Neuronal stem cell (in vitro differentiated cells): ENCODE measurements around the gene MARCHF6.

Source experiments
- DNase-seq: peaks from one replicate; pipeline ENCODE4 v3.0.0-alpha.2; 2013; ENCODE audit warnings: low spot score
- H2AFZ ChIP-seq: one replicate; pipeline ENCODE4 v1.6.1; 2013; ENCODE audit warnings: mild to moderate bottlenecking, low read length, inconsistent platforms
- H2AK5ac ChIP-seq: 2 replicates; pipeline ENCODE4 v1.6.1; 2013; ENCODE audit warnings: low read depth, mild to moderate bottlenecking, inconsistent platforms, low read length, moderate library complexity, mixed read lengths
- H2BK120ac ChIP-seq: 2 replicates; pipeline ENCODE4 v1.6.1; 2013; ENCODE audit warnings: low read depth, mild to moderate bottlenecking, inconsistent platforms, low read length, moderate library complexity, mixed read lengths
- H2BK12ac ChIP-seq: one replicate; pipeline ENCODE4 v1.6.1; 2013; ENCODE audit warnings: low read length, inconsistent platforms
- H2BK15ac ChIP-seq: 2 replicates; pipeline ENCODE4 v1.6.1; 2013; ENCODE audit warnings: mild to moderate bottlenecking, low read length, inconsistent platforms, mixed read lengths
- H2BK5ac ChIP-seq: one replicate; pipeline ENCODE4 v1.6.1; 2013; ENCODE audit warnings: inconsistent platforms, mild to moderate bottlenecking, low read length, moderate library complexity
- H3K14ac ChIP-seq: one replicate; pipeline ENCODE4 v1.6.1; 2013; ENCODE audit warnings: low read length, inconsistent platforms
- H3K18ac ChIP-seq: 2 replicates; pipeline ENCODE4 v1.6.1; 2013; ENCODE audit warnings: low read length, inconsistent platforms
- H3K23ac ChIP-seq: 2 replicates; pipeline ENCODE4 v1.6.1; 2013; ENCODE audit warnings: low read depth, mild to moderate bottlenecking, mixed read lengths, low read length, inconsistent platforms; ENCODE audit not compliant: poor library complexity
- H3K27ac ChIP-seq: replicated peaks from 3 replicates; pipeline ENCODE4 v1.5.1; 2013; ENCODE audit warnings: low read length, inconsistent platforms
- H3K27me3 ChIP-seq, 3 experiments: 2 replicates each; pipeline ENCODE4 v1.6.1; 2013; ENCODE audit warnings: low read length in 3 of 3, mild to moderate bottlenecking in 2 of 3, inconsistent platforms in 1 of 3, low read depth in 1 of 3, mixed read lengths in 1 of 3, moderate library complexity in 1 of 3; ENCODE audit not compliant: control insufficient read depth in 3 of 3, insufficient read depth in 3 of 3
- H3K36me3 ChIP-seq, 2 donors: replicated peaks in 1 of 2; 2 replicates each; pipeline ENCODE4 v1.6.1; 2013; ENCODE audit warnings: low read length in 2 of 2; ENCODE audit not compliant: control insufficient read depth in 2 of 2, insufficient read depth in 2 of 2
- H3K4ac ChIP-seq: 2 replicates; pipeline ENCODE4 v1.6.1; 2013; ENCODE audit warnings: inconsistent platforms, mild to moderate bottlenecking, low read length, moderate library complexity
- H3K4me1 ChIP-seq, 2 donors: 1 replicate in 1 of 2; 2 replicates in 1 of 2; pipeline ENCODE4 v1.6.1; 2013; ENCODE audit warnings: low read length in 2 of 2, low read depth in 1 of 2; ENCODE audit not compliant: control insufficient read depth in 2 of 2, insufficient read depth in 1 of 2
- H3K4me2 ChIP-seq: one replicate; pipeline ENCODE4 v1.6.1; 2013; ENCODE audit warnings: mild to moderate bottlenecking, low read length, inconsistent platforms; ENCODE audit not compliant: insufficient read depth, poor library complexity, severe bottlenecking
- H3K4me3 ChIP-seq, 2 donors: 2 replicates each; pipeline ENCODE4 v1.5.1; 2013; ENCODE audit warnings: low read length in 2 of 2, mild to moderate bottlenecking in 2 of 2, inconsistent platforms in 1 of 2, moderate library complexity in 1 of 2
- H3K79me1 ChIP-seq: one replicate; pipeline ENCODE4 v1.6.1; 2013; ENCODE audit warnings: low read depth, mild to moderate bottlenecking, inconsistent platforms, low read length, moderate library complexity
- H3K9ac ChIP-seq: one replicate; pipeline ENCODE4 v1.6.1; 2013; ENCODE audit warnings: mild to moderate bottlenecking, low read depth, low read length, inconsistent platforms; ENCODE audit not compliant: poor library complexity
- H3K9me3 ChIP-seq, 2 donors: replicated peaks in 1 of 2; 2 replicates each; pipeline versions ENCODE3 to v1.6.1; 2013; ENCODE audit warnings: low read length in 2 of 2, mild to moderate bottlenecking in 2 of 2, inconsistent platforms in 1 of 2, low read depth in 1 of 2, mixed read lengths in 1 of 2, moderate library complexity in 1 of 2; ENCODE audit not compliant: control insufficient read depth in 2 of 2, insufficient read depth in 1 of 2
- H4K8ac ChIP-seq: one replicate; pipeline ENCODE4 v1.6.1; 2013; ENCODE audit warnings: low read depth, mild to moderate bottlenecking, inconsistent platforms, low read length, moderate library complexity
- H4K91ac ChIP-seq: one replicate; pipeline ENCODE4 v1.6.1; 2013; ENCODE audit warnings: low read length, low read depth, mild to moderate bottlenecking, inconsistent platforms; ENCODE audit not compliant: poor library complexity
- WGBS, 2 donors: extraction: QIAGEN DNeasy Blood & Tissue Kit; methylation state at CpG; one replicate each; pipeline ENCODE4 v1.1.7; 2013; ENCODE audit warnings: missing lambda C conversion rate in 2 of 2, mixed read lengths in 1 of 2; ENCODE audit not compliant: insufficient read length in 2 of 2, insufficient replicate concordance in 1 of 2; ENCODE audit errors: extremely low coverage in 2 of 2; 5-methylcytosine and 5-hydroxymethylcytosine counted together

MARCHF6 gene

GRCh38 chr5:10364186-10364689 lies 10.7 kb downstream of the MARCHF6 start:
- peaks cover 0 to 27% of the 10 kb centered on the region in 2 donors for H3K9me3 ChIP-seq
- no peak for DNase-seq
- no peak overlapping the region for H3K23ac ChIP-seq
- H3K4me1 ChIP-seq: no peaks in the 10 kb centered on the region
- H3K14ac ChIP-seq: no peak overlapping the region
- H2BK5ac ChIP-seq: no peak overlapping the region
- H3K18ac ChIP-seq: peak overlapping the region; percentile 40
- peaks cover 2 to 80% of the 10 kb centered on the region in 2 donors for H3K36me3 ChIP-seq
- no peak overlapping the region for H2BK12ac ChIP-seq
- no peak overlapping the region for H2BK120ac ChIP-seq
- H3K9ac ChIP-seq: no peak overlapping the region
- H2BK15ac ChIP-seq: no peak overlapping the region
- H3K4me3 ChIP-seq: no peak overlapping the region
- no peaks in the 10 kb centered on the region for H3K27me3 ChIP-seq
- no peak overlapping the region for H2AK5ac ChIP-seq
- no peak overlapping the region for H4K91ac ChIP-seq
- no peak overlapping the region for H3K4me2 ChIP-seq
- H3K27ac ChIP-seq: no peak overlapping the region
- H3K79me1 ChIP-seq: peaks cover 2% of the 10 kb centered on the region
- H3K4ac ChIP-seq: no peak overlapping the region
- no CpG with 5 or more reads among the region's 1 CpG for WGBS, 2 donors
- no peak overlapping the region for H4K8ac ChIP-seq
- H2AFZ ChIP-seq: no peak overlapping the region

DNA sequence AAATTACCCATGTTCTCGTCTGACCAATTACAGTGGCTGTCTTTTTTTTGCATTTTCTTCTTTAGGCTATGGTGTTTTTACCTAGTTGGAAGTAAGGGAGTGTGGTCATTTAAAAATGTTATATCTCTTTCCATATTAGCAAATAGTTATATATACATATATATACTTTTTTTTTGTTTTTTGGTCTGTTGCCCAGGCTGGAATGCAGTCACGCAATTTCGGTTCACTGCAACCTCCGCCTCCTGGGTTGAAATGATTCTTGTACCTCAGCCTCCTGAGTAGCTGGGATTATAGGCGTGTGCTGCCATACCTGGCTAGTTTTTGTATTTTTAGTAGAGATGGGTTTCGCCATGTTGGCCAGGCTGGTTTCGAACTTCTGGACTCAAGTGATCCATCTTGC lies 12.3 kb downstream of the MARCHF6 start:
- Histone ChIP-seq H3K23ac (no peak overlapping the region), H3K9me3 (peaks cover 0 to 21% of the 10 kb centered on the region in 2 donors), H3K4me1 (no peaks in the 10 kb centered on the region), H2AK5ac (no peak overlapping the region), H2BK15ac (no peak overlapping the region), H3K79me1 (peaks cover 2% of the 10 kb centered on the region), H3K4me2 (no peak overlapping the region), H3K14ac (no peak overlapping the region), H3K18ac (no peak overlapping the region), H3K4ac (no peak overlapping the region), H2BK120ac (no peak overlapping the region), H4K91ac (no peak overlapping the region), H2BK5ac (no peak overlapping the region), H3K27me3 (no peaks in the 10 kb centered on the region), H4K8ac (no peak overlapping the region), H2BK12ac (no peak overlapping the region), H3K27ac (no peak overlapping the region), H3K36me3 (peaks cover 0 to 77% of the 10 kb centered on the region in 2 donors), H3K4me3 (no peak overlapping the region), H2AFZ (no peak overlapping the region), H3K9ac (no peak overlapping the region)
- no peak for DNase-seq
- no CpG with 5 or more reads among the region's 7 CpGs for WGBS, 2 donors

- Histone ChIP-seq H3K79me1 (peaks cover 2% of the 10 kb centered on the region), H3K27me3 (no peaks in the 10 kb centered on the region), H2AK5ac (no peak overlapping the region), H3K23ac (no peak overlapping the region), H2AFZ (no peak overlapping the region), H4K8ac (no peak overlapping the region), H3K27ac (no peak overlapping the region), H4K91ac (no peak overlapping the region), H3K9me3 (peaks cover 0 to 13% of the 10 kb centered on the region in 2 donors), H2BK120ac (no peak overlapping the region), H3K14ac (no peak overlapping the region), H2BK15ac (no peak overlapping the region), H3K4me2 (no peak overlapping the region), H3K18ac (no peak overlapping the region), H3K4me3 (no peak overlapping the region), H3K36me3 (peaks cover 0 to 70% of the 10 kb centered on the region in 2 donors), H2BK5ac (no peak overlapping the region), H2BK12ac (no peak overlapping the region), H3K9ac (no peak overlapping the region), H3K4me1 (no peaks in the 10 kb centered on the region), H3K4ac (no peak overlapping the region)
- no peak for DNase-seq
- no CpG with 5 or more reads among the region's 11 CpGs for WGBS, 2 donors
These were observed 13.1 kb downstream of the MARCHF6 start for GRCh38 chr5:10366310-10367272.

DNA sequence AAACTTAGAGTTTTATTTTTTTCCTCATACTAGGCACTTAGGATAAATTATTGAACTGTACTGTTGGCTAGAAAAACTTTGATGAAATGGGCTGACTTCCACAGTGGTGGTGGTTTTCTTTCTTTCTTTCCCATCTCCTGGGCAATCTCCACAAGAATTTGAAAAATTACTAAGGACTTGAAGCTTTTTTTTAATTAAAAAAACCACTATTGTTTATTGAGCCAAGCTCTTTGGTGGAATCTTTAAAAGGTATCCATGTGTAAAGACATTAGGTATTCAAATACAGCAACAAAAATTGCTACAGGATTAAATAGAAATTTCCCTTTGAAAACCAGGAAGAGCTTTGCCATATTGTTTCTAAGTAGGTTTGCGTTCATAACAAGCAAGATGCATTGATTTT lies 14.1 kb downstream of the MARCHF6 start:
- Histone ChIP-seq H3K4me3 (no peak overlapping the region), H4K91ac (no peak overlapping the region), H3K36me3 (peaks cover 0 to 60% of the 10 kb centered on the region in 2 donors), H2BK15ac (no peak overlapping the region), H3K9me3 (peaks cover 0 to 10% of the 10 kb centered on the region in 2 donors), H3K14ac (no peak overlapping the region), H2AFZ (no peak overlapping the region), H3K79me1 (peaks cover 2% of the 10 kb centered on the region), H2BK12ac (no peak overlapping the region), H3K9ac (no peak overlapping the region), H2AK5ac (no peak overlapping the region), H3K27me3 (no peaks in the 10 kb centered on the region), H3K23ac (no peak overlapping the region), H4K8ac (no peak overlapping the region), H3K4ac (no peak overlapping the region), H3K4me1 (no peaks in the 10 kb centered on the region), H3K27ac (no peak overlapping the region), H3K4me2 (no peak overlapping the region), H2BK120ac (no peak overlapping the region), H3K18ac (no peak overlapping the region), H2BK5ac (no peak overlapping the region)
- no CpG with 5 or more reads among the region's 1 CpG for WGBS, 2 donors
- DNase-seq: no peak
